ENCODE measurements around the gene PRAC1. TPM values are rescaled to one million over a fixed set of nuclear protein-coding genes. Genes with fewer than 3 reads are reported as not detected.
"Not testable (repeated sequence)": the region's sequence is repeated elsewhere in the genome, so short reads cannot be mapped to it uniquely, and the experiment has no call there.

The PRAC1 gene
- total RNA-seq, 8 experiments from 2014 or later: not detected

- H3K4me1 ChIP-seq (replicated peaks in 1 of 2): peaks cover 0 to 9% of the 10 kb centered on the region in 2 donors
- no peak for ATAC-seq (replicated peaks in 6 of 8)
- in situ Hi-C loops (cut with MboI; ENCODE audit: low pct_unique_long_range_greater_than_20kb in 2 of 9, low sequenced_read_pairs in 9 of 9, unreplicated experiment in 9 of 9): loop anchor here in 2 of 9 experiments (10.0 to 25.0 kb wide), 2 partner anchors 74 to 166 kb away; partner anchors contain the start of gene ATP5MC1 (in 2 of the 2)
- no peak overlapping the region for H3K27ac ChIP-seq
- 60 to 100% methylated on average over 1 of the region's 1 CpG; no CpG with 5 or more reads in 8 of the 10 experiments for WGBS, 10 experiments
- no peak overlapping the region for H3K4me3 ChIP-seq
These were observed 1.3 kb downstream of the PRAC1 start for GRCh38 chr17:48721009-48721402.

- peaks cover 0 to 9% of the 10 kb centered on the region in 2 donors for H3K4me1 ChIP-seq (replicated peaks in 1 of 2)
- no peak overlapping the region for H3K4me3 ChIP-seq
- ATAC-seq (replicated peaks in 6 of 8): no peak
- H3K27ac ChIP-seq: no peak overlapping the region
- 0 to 39% (median 14%) methylated on average over 1 to 10 of the region's 11 CpGs; no CpG with 5 or more reads in 2 of the 10 experiments for WGBS, 10 experiments
- in situ Hi-C loops (cut with MboI; ENCODE audit: low pct_unique_long_range_greater_than_20kb in 2 of 9, low sequenced_read_pairs in 9 of 9, unreplicated experiment in 9 of 9): loop anchor here in 2 of 9 experiments (10.0 to 25.0 kb wide), 2 partner anchors 74 to 167 kb away; partner anchors contain the start of gene ATP5MC1 (in 2 of the 2)
These were observed 1.9 kb downstream of the PRAC1 start for GRCh38 chr17:48720266-48721008.

GRCh38 chr17:48719642-48720265 is 2.6 kb downstream of the PRAC1 start:
- no peak overlapping the region for H3K27ac ChIP-seq
- no peak for ATAC-seq (replicated peaks in 6 of 8)
- H3K4me1 ChIP-seq (replicated peaks in 1 of 2): peaks cover 0 to 9% of the 10 kb centered on the region in 2 donors
- H3K4me3 ChIP-seq: no peak overlapping the region
- 0 to 30% (median 4%) methylated on average over 2 to 12 of the region's 37 CpGs; no CpG with 5 or more reads in 3 of the 10 experiments for WGBS, 10 experiments
- in situ Hi-C loops (cut with MboI; ENCODE audit: low pct_unique_long_range_greater_than_20kb in 2 of 9, low sequenced_read_pairs in 9 of 9, unreplicated experiment in 9 of 9): loop anchor here in 2 of 9 experiments (10.0 to 25.0 kb wide), 2 partner anchors 75 to 168 kb away; partner anchors contain the start of gene ATP5MC1 (in 2 of the 2)

GRCh38 chr17:48718761-48719641 is 3.3 kb downstream of the PRAC1 start:
- peaks cover 0 to 9% of the 10 kb centered on the region in 2 donors for H3K4me1 ChIP-seq (replicated peaks in 1 of 2)
- H3K4me3 ChIP-seq: no peak overlapping the region
- 0 to 60% (median 2%) methylated on average over 2 to 40 of the region's 80 CpGs; no CpG with 5 or more reads in 4 of the 10 experiments for WGBS, 10 experiments
- peak in 6 of 8 experiments; percentile 20 to 45 (median 36) for ATAC-seq (replicated peaks in 6 of 8)
- in situ Hi-C loops (cut with MboI; ENCODE audit: low pct_unique_long_range_greater_than_20kb in 2 of 9, low sequenced_read_pairs in 9 of 9, unreplicated experiment in 9 of 9): loop anchor here in 2 of 9 experiments (25.0 kb wide), 1 partner anchor 168 kb away; the partner anchor contains the start of gene ATP5MC1 (in 2 of the 2)
- H3K27ac ChIP-seq: no peak overlapping the region

GRCh38 chr17:48718227-48718760 is 4.0 kb downstream of the PRAC1 start:
- H3K4me3 ChIP-seq: no peak overlapping the region
- ATAC-seq (replicated peaks in 6 of 8): no peak
- H3K4me1 ChIP-seq (replicated peaks in 1 of 2): peaks cover 0 to 5% of the 10 kb centered on the region in 2 donors
- in situ Hi-C loops (cut with MboI; ENCODE audit: low pct_unique_long_range_greater_than_20kb in 2 of 9, low sequenced_read_pairs in 9 of 9, unreplicated experiment in 9 of 9): loop anchor here in 2 of 9 experiments (25.0 kb wide), 1 partner anchor 169 kb away; the partner anchor contains the start of gene ATP5MC1 (in 2 of the 2)
- WGBS, 10 experiments: 2 to 27% (median 7%) methylated on average over 3 to 19 of the region's 24 CpGs; no CpG with 5 or more reads in 2 of the 10 experiments
- no peak overlapping the region for H3K27ac ChIP-seq

GRCh38 chr17:48717367-48718226 is 4.7 kb downstream of the PRAC1 start:
- 4 to 22% (median 15%) methylated on average over 3 to 10 of the region's 10 CpGs for WGBS, 10 experiments
- in situ Hi-C loops (cut with MboI; ENCODE audit: low pct_unique_long_range_greater_than_20kb in 2 of 9, low sequenced_read_pairs in 9 of 9, unreplicated experiment in 9 of 9): loop anchor here in 2 of 9 experiments (25.0 kb wide), 1 partner anchor 170 kb away; the partner anchor contains the start of gene ATP5MC1 (in 2 of the 2)
- H3K4me3 ChIP-seq: no peak overlapping the region
- H3K27ac ChIP-seq: no peak overlapping the region
- peaks cover 0 to 2% of the 10 kb centered on the region in 2 donors for H3K4me1 ChIP-seq (replicated peaks in 1 of 2)
- no peak for ATAC-seq (replicated peaks in 6 of 8)

GRCh38 chr17:48716549-48716948 is 5.8 kb downstream of the PRAC1 start:
- H3K4me3 ChIP-seq; ATAC-seq (replicated peaks in 6 of 8); H3K4me1 ChIP-seq (replicated peaks in 1 of 2); H3K27ac ChIP-seq: not testable (repeated sequence)
- in situ Hi-C loops (cut with MboI; ENCODE audit: low pct_unique_long_range_greater_than_20kb in 2 of 9, low sequenced_read_pairs in 9 of 9, unreplicated experiment in 9 of 9): loop anchor here in 2 of 9 experiments (25.0 kb wide), 1 partner anchor 171 kb away; the partner anchor contains the start of gene ATP5MC1 (in 2 of the 2)
- WGBS, 10 experiments: 0 to 100% (median 11%) methylated on average over 1 to 2 of the region's 3 CpGs; no CpG with 5 or more reads in 6 of the 10 experiments

GRCh38 chr17:48715496-48716399 is 6.6 kb downstream of the PRAC1 start:
- WGBS, 10 experiments: 7 to 67% (median 13%) methylated on average over 1 to 5 of the region's 5 CpGs; no CpG with 5 or more reads in 1 of the 10 experiments
- Histone ChIP-seq H3K4me1 (replicated peaks in 1 of 2) (peaks cover 0 to 2% of the 10 kb centered on the region in 2 donors), H3K4me3 (no peak overlapping the region), H3K27ac (no peak overlapping the region)
- no peak for ATAC-seq (replicated peaks in 6 of 8)
- in situ Hi-C loops (cut with MboI; ENCODE audit: low pct_unique_long_range_greater_than_20kb in 2 of 9, low sequenced_read_pairs in 9 of 9, unreplicated experiment in 9 of 9): loop anchor here in 2 of 9 experiments (25.0 kb wide), 1 partner anchor 172 kb away; the partner anchor contains the start of gene ATP5MC1 (in 2 of the 2)

GRCh38 chr17:48711128-48711527 is 11.2 kb downstream of the PRAC1 start:
- ATAC-seq (replicated peaks in 6 of 8): no peak
- 6 to 60% (median 37%) methylated on average over 1 to 3 of the region's 4 CpGs; no CpG with 5 or more reads in 2 of the 10 experiments for WGBS, 10 experiments
- in situ Hi-C loops (cut with MboI; ENCODE audit: low pct_unique_long_range_greater_than_20kb in 2 of 9, low sequenced_read_pairs in 9 of 9, unreplicated experiment in 9 of 9): loop anchor here in 2 of 9 experiments (25.0 kb wide), 1 partner anchor 176 kb away; the partner anchor contains the start of gene ATP5MC1 (in 2 of the 2)
- no peak overlapping the region for H3K27ac ChIP-seq
- H3K4me3 ChIP-seq: no peak overlapping the region
- no peaks in the 10 kb centered on the region for H3K4me1 ChIP-seq (replicated peaks in 1 of 2)

- no peak overlapping the region for H3K27ac ChIP-seq
- no peak for ATAC-seq (replicated peaks in 6 of 8)
- no peak overlapping the region for H3K4me3 ChIP-seq
- in situ Hi-C loops (cut with MboI; ENCODE audit: low pct_unique_long_range_greater_than_20kb in 2 of 9, low sequenced_read_pairs in 9 of 9, unreplicated experiment in 9 of 9): loop anchor here in 2 of 9 experiments (25.0 kb wide), 1 partner anchor 183 kb away; the partner anchor contains the start of gene ATP5MC1 (in 2 of the 2)
- no peaks in the 10 kb centered on the region for H3K4me1 ChIP-seq (replicated peaks in 1 of 2)
- WGBS, 10 experiments: 7 to 88% (median 50%) methylated on average over 3 to 8 of the region's 11 CpGs
These were observed 17.7 kb downstream of the PRAC1 start for GRCh38 chr17:48704361-48705248.
